H9 (cell line): ENCODE results near the gene FHIT. TPM values are rescaled to one million over a fixed set of nuclear protein-coding genes. Genes with fewer than 3 reads are reported as not detected.

Experiments used
- DNase-seq: peaks from one replicate; pipeline ENCODE4 v3.0.0-alpha.2; 2017
- H2AFZ ChIP-seq: one replicate; pipeline ENCODE4 v1.6.1; 2013; ENCODE audit warnings: mild to moderate bottlenecking, low read length, control low read depth, moderate library complexity
- H2AK5ac ChIP-seq: 2 replicates; pipeline ENCODE4 v1.6.1; 2013; ENCODE audit warnings: low read length, control low read depth, mixed read lengths; ENCODE audit not compliant: insufficient read length
- H2BK120ac ChIP-seq: one replicate; pipeline ENCODE4 v1.6.1; 2013; ENCODE audit warnings: low read depth, mild to moderate bottlenecking, low read length, control low read depth, inconsistent platforms; ENCODE audit not compliant: poor library complexity, severe bottlenecking
- H2BK12ac ChIP-seq: 2 replicates; pipeline ENCODE4 v1.6.1; 2013; ENCODE audit warnings: low read length, control low read depth, mixed read lengths, low read depth; ENCODE audit not compliant: insufficient read length
- H2BK15ac ChIP-seq: 2 replicates; pipeline ENCODE4 v1.6.1; 2013; ENCODE audit warnings: low read depth, low read length, control low read depth
- H2BK20ac ChIP-seq: one replicate; pipeline ENCODE4 v1.6.1; 2013; ENCODE audit warnings: low read depth, mild to moderate bottlenecking, low read length, control low read depth, inconsistent platforms; ENCODE audit not compliant: poor library complexity, severe bottlenecking
- H2BK5ac ChIP-seq: 2 replicates; pipeline ENCODE4 v1.6.1; 2013; ENCODE audit warnings: low read length, control low read depth, mixed read lengths; ENCODE audit not compliant: insufficient read length
- H3K14ac ChIP-seq: 2 replicates; pipeline ENCODE4 v1.6.1; 2013; ENCODE audit warnings: low read length, control low read depth; ENCODE audit not compliant: insufficient read depth
- H3K18ac ChIP-seq: 2 replicates; pipeline ENCODE4 v1.6.1; 2013; ENCODE audit warnings: low read depth, mild to moderate bottlenecking, mixed read lengths, low read length, control low read depth; ENCODE audit not compliant: insufficient read length
- H3K23ac ChIP-seq: 2 replicates; pipeline ENCODE4 v1.6.1; 2013; ENCODE audit warnings: low read length, control low read depth, mixed read lengths, low read depth; ENCODE audit not compliant: insufficient read length
- H3K23me2 ChIP-seq: 2 replicates; pipeline ENCODE4 v1.6.1; 2013; ENCODE audit warnings: low read depth, mild to moderate bottlenecking, mixed read lengths, low read length, control low read depth; ENCODE audit not compliant: insufficient read length, poor library complexity, severe bottlenecking
- H3K27ac ChIP-seq: 2 replicates; pipeline ENCODE4 v1.5.1; 2013; ENCODE audit warnings: low read length, control low read depth, mixed read lengths, low read depth; ENCODE audit not compliant: insufficient read length
- H3K27me3 ChIP-seq: 2 replicates; pipeline ENCODE4 v1.6.1; 2013; ENCODE audit warnings: low read length, control low read depth, inconsistent platforms; ENCODE audit not compliant: insufficient read depth
- H3K4ac ChIP-seq: 2 replicates; pipeline ENCODE4 v1.6.1; 2013; ENCODE audit warnings: low read depth, mild to moderate bottlenecking, control low read depth, inconsistent platforms, low read length, moderate library complexity
- H3K4me1 ChIP-seq: 2 replicates; pipeline ENCODE4 v1.6.1; 2013; ENCODE audit warnings: low read length, control low read depth, inconsistent platforms; ENCODE audit not compliant: insufficient read depth
- H3K4me2 ChIP-seq: 2 replicates; pipeline ENCODE4 v1.6.1; 2013; ENCODE audit warnings: low read length, control low read depth, mixed read lengths; ENCODE audit not compliant: insufficient read length, insufficient read depth
- H3K56ac ChIP-seq: 2 replicates; pipeline ENCODE4 v1.6.1; 2013; ENCODE audit warnings: low read depth, mild to moderate bottlenecking, mixed read lengths, low read length, control low read depth; ENCODE audit not compliant: insufficient read length
- H3K79me1 ChIP-seq: 2 replicates; pipeline ENCODE4 v1.6.1; 2013; ENCODE audit warnings: low read depth, mild to moderate bottlenecking, moderate library complexity, low read length, control low read depth, inconsistent platforms; ENCODE audit not compliant: insufficient read depth, poor library complexity, severe bottlenecking
- H3K79me2 ChIP-seq: 2 replicates; pipeline ENCODE4 v1.6.1; 2013; ENCODE audit warnings: low read length, control low read depth, inconsistent platforms; ENCODE audit not compliant: insufficient read depth
- H3K9ac ChIP-seq: 2 replicates; pipeline ENCODE4 v1.6.1; 2013; ENCODE audit warnings: low read length, control low read depth, mixed read lengths; ENCODE audit not compliant: insufficient read length; ENCODE audit errors: extremely low read depth
- H3K9me3 ChIP-seq: one replicate; pipeline ENCODE4 v1.6.1; 2013; ENCODE audit warnings: low read depth, low read length, inconsistent platforms; ENCODE audit not compliant: control insufficient read depth
- H3T11ph ChIP-seq: one replicate; pipeline ENCODE4 v1.6.1; 2013; ENCODE audit warnings: mild to moderate bottlenecking, low read length, control low read depth, inconsistent platforms
- H4K20me1 ChIP-seq: one replicate; pipeline ENCODE4 v1.6.1; 2013; ENCODE audit not compliant: control insufficient read depth, insufficient read length, insufficient read depth
- H4K5ac ChIP-seq: 2 replicates; pipeline ENCODE4 v1.6.1; 2013; ENCODE audit warnings: low read depth, mild to moderate bottlenecking, mixed read lengths, low read length, control low read depth; ENCODE audit not compliant: insufficient read length
- H4K8ac ChIP-seq: replicated peaks from 2 replicates; pipeline ENCODE4 v1.6.1; 2013; ENCODE audit warnings: low read length, control low read depth, mixed read lengths, low read depth; ENCODE audit not compliant: insufficient read length
- H4K91ac ChIP-seq: 2 replicates; pipeline ENCODE4 v1.6.1; 2013; ENCODE audit warnings: low read depth, mild to moderate bottlenecking, moderate library complexity, mixed read lengths, low read length, control low read depth; ENCODE audit not compliant: insufficient read length
- H3K27ac Mint-ChIP-seq, 3 experiments: 2 replicates in 2 of 3; 3 replicates in 1 of 3; pipeline ENCODE4 v1.8.0; 2020 to 2021; ENCODE audit warnings: mixed read lengths in 3 of 3, mild to moderate bottlenecking in 1 of 3, moderate library complexity in 1 of 3
- H3K27me3 Mint-ChIP-seq: 2 replicates; pipeline ENCODE4 v1.8.0; 2021; ENCODE audit warnings: low read depth, mild to moderate bottlenecking, moderate library complexity, mixed read lengths
- H3K36me3 Mint-ChIP-seq, 3 experiments: 2 replicates in 2 of 3; 3 replicates in 1 of 3; pipeline ENCODE4 v1.8.0; 2020 to 2021; ENCODE audit warnings: low read depth in 3 of 3, mixed read lengths in 3 of 3; ENCODE audit not compliant: insufficient read depth in 1 of 3
- H3K4me1 Mint-ChIP-seq, 2 experiments: 2 replicates each; pipeline ENCODE4 v1.8.0; 2020; ENCODE audit warnings: mixed read lengths in 2 of 2
- H3K4me3 Mint-ChIP-seq, 2 experiments: 2 replicates in 1 of 2; 3 replicates in 1 of 2; pipeline ENCODE4 v1.8.0; 2020 to 2021; ENCODE audit warnings: mild to moderate bottlenecking in 2 of 2, mixed read lengths in 2 of 2, moderate library complexity in 1 of 2
- H3K9me3 Mint-ChIP-seq, 2 experiments: 2 replicates in 1 of 2; 3 replicates in 1 of 2; pipeline ENCODE4 v1.8.0; 2020; ENCODE audit warnings: mild to moderate bottlenecking in 2 of 2, mixed read lengths in 2 of 2, moderate library complexity in 1 of 2
- CTCF ChIP-seq: fragments of 200-600 bp; sonication (generic); conservative IDR thresholded peaks from 3 replicates; pipeline ENCODE4 v1.8.0; 2021; ENCODE audit warnings: antibody characterized with exemption, mild to moderate bottlenecking
- WGBS: extraction: QIAGEN DNeasy Blood & Tissue Kit; methylation state at CpG from one replicate; pipeline ENCODE4 v1.1.7; 2013; ENCODE audit warnings: missing lambda C conversion rate, low lambda C conversion rate, mixed read lengths; ENCODE audit not compliant: insufficient read length; ENCODE audit errors: extremely low coverage; 5-methylcytosine and 5-hydroxymethylcytosine counted together
- total RNA-seq: library from RNA; stranded (reverse); gene quantifications from 2 replicates; pipeline ENCODE4 v1.2.1, GENCODE V29; 2021

Gene FHIT
- total RNA-seq, 1 experiment from 2014 or later, result 3.0 TPM

- no CpG with 5 or more reads among the region's 2 CpGs for WGBS
- H3K36me3 Mint-ChIP-seq, result peaks cover 14 to 46% (median 39%) of the 10 kb centered on the region in 3 experiments
Observed at GRCh38 chr3:61040618-61041017, 210.6 kb downstream of the FHIT start.

More at GRCh38 chr3:61040618-61041017, 210.6 kb downstream of the FHIT start:
- no peaks in the 10 kb centered on the region for H4K20me1 ChIP-seq
- H3K4me1 ChIP-seq, result no peaks in the 10 kb centered on the region
- no peak overlapping the region for H2BK12ac ChIP-seq
- H2BK120ac ChIP-seq, result no peak overlapping the region
- H3K27me3 ChIP-seq, result no peaks in the 10 kb centered on the region
- peaks cover 6% of the 10 kb centered on the region for H3K9me3 ChIP-seq
- Mint-ChIP-seq H3K4me1 (peaks cover 0 to 12% of the 10 kb centered on the region in 2 experiments; a peak in 2 of 4 replicates), H3K9me3 (peaks cover 21 to 44% of the 10 kb centered on the region in 2 experiments), H3K27me3 (no peaks in the 10 kb centered on the region), H3K27ac (no peak overlapping the region; a peak in 1 of 7 replicates), H3K4me3 (no peak overlapping the region)
- H3K56ac ChIP-seq, result no peak overlapping the region
- H3K79me1 ChIP-seq, result no peaks in the 10 kb centered on the region
- no peak overlapping the region for H3K4ac ChIP-seq
- no peak for DNase-seq
- H3K23me2 ChIP-seq, result no peaks in the 10 kb centered on the region
- no peak overlapping the region for H4K8ac ChIP-seq
- no peak overlapping the region for H3K14ac ChIP-seq
- H2BK5ac ChIP-seq, result no peak overlapping the region
- TF ChIP-seq CTCF, result no peak
- no peaks in the 10 kb centered on the region for H3K79me2 ChIP-seq
- no peak overlapping the region for H2BK20ac ChIP-seq
- no peak overlapping the region for H3K18ac ChIP-seq
- H3K9ac ChIP-seq, result no peak overlapping the region
- no peak overlapping the region for H3K23ac ChIP-seq
- no peak overlapping the region for H3T11ph ChIP-seq
- no peak overlapping the region for H4K5ac ChIP-seq
- no peak overlapping the region for H3K27ac ChIP-seq
- no peak overlapping the region for H2AK5ac ChIP-seq
- H4K91ac ChIP-seq, result no peak overlapping the region
- H3K4me2 ChIP-seq, result no peak overlapping the region
- no peak overlapping the region for H2BK15ac ChIP-seq
- no peak overlapping the region for H2AFZ ChIP-seq
